ENCODE data around the gene GAPT.
"Not testable (repeated sequence)": the region's sequence is repeated elsewhere in the genome, so short reads cannot be mapped to it uniquely, and the experiment has no call there.

GAPT gene

GRCh38 chr5:58505971-58506640 is 14.9 kb downstream of the GAPT start:
- DNase-seq: no peak

GRCh38 chr5:58507715-58508114 is 16.5 kb downstream of the GAPT start:
- no peak for DNase-seq

- no peak for DNase-seq
These were observed 26.0 kb downstream of the GAPT start for GRCh38 chr5:58517198-58517597.

GRCh38 chr5:58523956-58524355 is 32.7 kb downstream of the GAPT start:
- no peak for DNase-seq

- no peak for DNase-seq
These were observed 33.3 kb downstream of the GAPT start for GRCh38 chr5:58524571-58524970.

- DNase-seq: no peak
These were observed 39.8 kb downstream of the GAPT start for GRCh38 chr5:58530942-58531490.

GRCh38 chr5:58541935-58542334 is 50.7 kb downstream of the GAPT start:
- not testable (repeated sequence) for DNase-seq

- DNase-seq: no peak
These were observed 51.5 kb downstream of the GAPT start for GRCh38 chr5:58542709-58543108.

GRCh38 chr5:58543723-58544122 is 52.5 kb downstream of the GAPT start:
- no peak for DNase-seq

GRCh38 chr5:58544195-58544594 is 53.0 kb downstream of the GAPT start:
- DNase-seq: no peak

GRCh38 chr5:58544926-58545325 is 53.7 kb downstream of the GAPT start:
- DNase-seq: no peak

- no peak for DNase-seq
These were observed 54.7 kb downstream of the GAPT start for GRCh38 chr5:58545912-58546311.

All from NCI-H2227 treated with DMSO at 0.1 percent for 48 hours (cell line).